NCI-H345 (cell line): ENCODE measurements around the gene PCK2.

Experiments
- DNase-seq: peaks from one replicate; lab custom pipeline; 2025; lab: John Stamatoyannopoulos, UW

PCK2 gene

DNA sequence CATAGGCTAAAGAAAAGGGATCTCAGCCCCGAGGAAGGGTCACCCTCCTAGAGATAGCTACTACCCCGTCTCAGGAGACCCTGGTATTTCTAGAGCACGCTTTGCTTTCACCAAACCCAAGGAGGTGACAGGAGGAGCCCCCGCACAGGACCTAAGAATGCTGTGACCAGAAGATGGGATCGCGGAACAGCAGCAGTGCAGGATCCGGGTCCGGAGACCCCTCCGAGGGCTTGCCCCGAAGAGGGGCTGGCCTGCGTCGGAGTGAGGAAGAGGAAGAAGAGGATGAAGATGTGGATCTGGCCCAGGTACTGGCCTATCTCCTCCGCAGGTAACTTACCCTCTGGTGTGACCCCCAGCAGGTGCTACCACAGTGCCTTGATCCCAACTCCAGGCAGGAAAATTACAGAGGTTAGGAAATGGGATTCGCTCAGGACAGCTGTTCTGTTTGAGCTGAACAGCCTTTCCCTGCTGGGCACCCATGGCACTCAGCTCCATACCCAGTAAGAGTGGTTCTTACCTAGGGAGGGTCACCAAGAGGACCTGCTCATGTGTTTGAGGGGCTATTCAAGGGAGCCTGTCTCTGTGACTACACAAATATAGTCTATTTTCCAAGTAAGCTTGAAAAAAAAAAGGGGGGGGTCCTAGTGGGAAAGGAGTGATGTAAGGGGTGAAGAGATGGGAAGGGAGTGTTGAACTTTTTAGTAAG, 21.5 kb downstream of the PCK2 start:
- no peak for DNase-seq

DNA sequence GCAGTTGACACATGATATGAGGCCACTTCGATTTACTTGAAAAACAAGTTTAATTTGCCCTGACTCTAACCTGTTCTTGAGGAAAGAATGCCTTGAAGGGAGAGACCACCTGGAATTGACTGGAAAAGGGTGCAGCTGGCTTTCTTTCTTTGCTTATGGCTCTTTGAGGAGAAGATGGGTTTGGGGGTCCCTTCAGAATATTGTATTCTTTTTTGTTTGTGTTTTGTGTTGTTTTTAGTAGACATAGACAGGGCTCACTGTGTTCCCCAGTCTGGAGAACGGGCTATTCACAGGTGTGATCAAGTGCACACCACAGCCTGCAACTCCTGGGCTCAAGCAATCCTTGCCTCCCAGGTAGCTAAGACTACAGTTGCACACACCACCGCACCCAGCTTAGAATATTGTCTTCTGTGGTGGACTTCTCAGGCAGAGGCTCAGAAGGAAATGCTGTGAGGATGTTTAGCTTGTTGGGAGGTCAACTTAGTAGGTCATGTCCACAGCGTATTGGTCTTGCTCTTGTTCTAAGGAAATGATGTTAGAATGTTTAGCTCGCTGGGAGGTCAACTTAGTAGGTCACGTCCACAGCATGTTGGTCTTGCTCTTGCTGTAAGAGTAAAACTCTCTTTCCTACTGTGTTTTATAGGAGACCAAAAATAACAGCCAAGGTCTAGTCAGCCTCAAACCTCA, 22.2 kb downstream of the PCK2 start:
- no peak for DNase-seq

DNA sequence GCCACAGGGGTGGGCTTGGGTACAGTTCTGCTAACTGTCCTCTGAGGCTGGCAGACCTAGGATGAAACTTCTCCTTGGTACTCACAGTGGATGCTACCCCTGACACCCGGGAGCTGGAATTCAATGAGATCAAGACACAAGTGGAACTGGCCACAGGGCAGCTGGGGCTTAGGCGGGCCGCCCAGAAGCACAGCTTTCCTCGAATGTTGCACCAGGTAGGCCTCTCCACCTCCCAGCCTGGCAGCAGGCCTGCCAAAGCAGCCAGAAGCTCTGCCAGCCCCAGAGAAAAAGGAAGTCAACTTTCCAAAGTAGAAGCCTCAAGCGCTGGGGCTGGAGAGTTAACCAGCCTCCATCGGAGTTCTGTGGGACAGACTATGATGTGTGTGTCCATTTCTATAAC, 23.1 kb downstream of the PCK2 start:
- no peak for DNase-seq

- DNase-seq = no peak
Observed at GRCh38 chr14:24119691-24120090, 25.6 kb downstream of the PCK2 start.

DNA sequence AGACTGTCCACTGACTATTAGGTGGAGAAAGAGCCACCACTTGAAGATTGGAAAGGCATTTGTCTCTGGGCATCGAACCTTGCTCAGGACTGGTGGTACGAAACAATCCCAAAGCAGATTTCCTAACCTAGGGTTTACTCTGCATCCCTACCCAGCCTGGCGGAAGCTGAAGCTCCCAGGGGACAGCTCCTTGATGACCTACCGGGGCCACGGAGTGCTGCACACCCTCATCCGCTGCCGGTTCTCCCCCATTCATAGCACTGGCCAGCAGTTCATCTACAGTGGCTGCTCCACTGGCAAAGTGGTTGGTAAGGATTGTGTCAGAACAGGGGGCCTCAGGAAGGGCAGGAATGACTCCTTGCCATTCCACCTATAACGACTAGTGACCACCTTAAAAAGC, 27.1 kb downstream of the PCK2 start:
- no peak for DNase-seq

GRCh38 chr14:24122416-24122815, 28.3 kb downstream of the PCK2 start:
- DNase-seq = no peak

DNA sequence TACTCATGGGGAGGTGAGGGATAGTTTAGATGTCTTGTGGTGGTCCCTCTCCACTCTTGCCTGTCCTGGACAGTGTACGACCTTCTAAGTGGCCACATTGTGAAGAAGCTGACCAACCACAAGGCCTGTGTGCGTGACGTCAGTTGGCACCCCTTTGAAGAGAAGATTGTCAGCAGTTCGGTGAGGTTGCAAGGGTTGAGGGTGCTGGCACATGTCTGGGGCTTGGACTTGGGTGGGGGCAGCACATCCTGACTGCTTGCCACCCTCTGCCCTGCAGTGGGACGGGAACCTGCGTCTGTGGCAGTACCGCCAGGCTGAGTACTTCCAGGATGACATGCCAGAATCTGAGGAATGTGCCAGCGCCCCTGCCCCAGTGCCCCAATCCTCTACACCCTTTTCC, 28.8 kb downstream of the PCK2 start:
- DNase-seq = no peak

DNA sequence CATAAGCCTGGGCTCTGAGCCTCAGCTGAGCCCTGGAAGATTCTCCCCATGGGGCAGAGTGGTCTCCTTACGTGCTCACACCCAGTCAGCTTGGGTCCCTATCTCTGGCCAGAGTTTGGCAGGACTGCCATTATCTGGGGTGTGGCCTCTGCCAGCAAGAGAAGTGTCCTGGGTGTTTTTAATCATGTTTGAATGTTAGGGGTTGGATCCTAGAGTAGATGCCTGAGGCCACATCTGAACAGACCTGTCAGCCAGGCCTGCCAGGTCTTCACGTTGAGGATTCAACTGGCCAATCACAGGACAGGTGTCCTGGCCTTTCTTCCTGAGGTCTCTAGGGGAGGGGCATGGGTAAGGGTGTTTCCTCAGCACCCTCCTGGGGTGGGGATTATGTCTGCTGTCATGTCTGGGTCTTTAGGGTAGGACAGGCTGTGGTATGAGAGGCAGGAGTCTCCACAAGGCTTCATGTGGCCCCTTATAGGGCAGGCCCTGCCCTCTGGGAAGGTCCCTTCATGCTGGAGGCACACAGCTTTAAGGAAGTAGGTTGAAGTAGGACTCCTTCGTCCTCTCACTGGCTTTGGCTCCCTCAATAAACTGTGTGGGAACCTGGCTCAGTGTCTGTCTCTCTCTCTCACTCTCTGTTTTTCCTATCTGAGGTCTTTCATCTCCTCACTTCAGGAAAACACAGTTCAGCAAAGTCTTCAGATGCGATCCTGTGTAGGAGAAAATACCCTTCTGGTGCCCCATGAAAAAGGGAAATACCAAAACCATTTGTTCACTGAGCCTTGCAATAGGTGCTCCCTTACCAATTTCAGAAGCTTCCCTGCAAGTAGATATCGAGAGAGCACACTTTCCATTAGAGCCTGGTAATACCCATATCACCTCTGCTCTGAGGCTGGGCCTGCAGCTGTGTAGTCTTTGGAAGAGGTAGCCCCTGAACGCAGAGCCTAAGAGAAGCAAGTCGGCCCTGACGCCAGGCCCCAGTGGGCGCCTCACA, 29.6 kb downstream of the PCK2 start:
- DNase-seq = no peak

- no peak for DNase-seq
Observed at GRCh38 chr14:24126939-24127338, 32.8 kb downstream of the PCK2 start.

GRCh38 chr14:24127673-24128072, 33.6 kb downstream of the PCK2 start:
- DNase-seq = no peak

GRCh38 chr14:24129410-24129998, 35.4 kb downstream of the PCK2 start:
- DNase-seq = no peak

GRCh38 chr14:24130380-24130716, 36.2 kb downstream of the PCK2 start, which contains the start of gene FITM1:
FITM1 (plus strand) TSS chr14:24130659; CDS start chr14:24131564, 905 bp downstream.
- no peak for DNase-seq

GRCh38 chr14:24130717-24131548, 36.8 kb downstream of the PCK2 start:
- no peak for DNase-seq

DNA sequence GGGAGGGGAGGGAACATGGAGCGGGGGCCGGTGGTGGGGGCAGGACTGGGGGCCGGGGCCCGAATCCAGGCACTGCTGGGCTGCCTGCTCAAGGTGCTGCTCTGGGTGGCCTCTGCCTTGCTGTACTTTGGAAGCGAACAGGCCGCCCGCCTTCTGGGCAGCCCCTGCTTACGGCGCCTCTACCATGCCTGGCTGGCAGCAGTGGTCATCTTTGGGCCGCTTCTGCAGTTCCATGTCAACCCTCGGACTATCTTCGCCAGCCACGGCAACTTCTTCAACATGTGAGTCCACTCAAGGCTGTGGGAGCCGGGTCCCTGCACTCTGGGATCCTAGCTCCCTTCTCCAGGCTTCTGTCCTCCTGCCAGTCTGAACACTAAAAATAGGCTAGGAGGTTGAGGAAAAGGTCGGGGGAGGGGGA, 37.4 kb downstream of the PCK2 start:
- no peak for DNase-seq

DNA sequence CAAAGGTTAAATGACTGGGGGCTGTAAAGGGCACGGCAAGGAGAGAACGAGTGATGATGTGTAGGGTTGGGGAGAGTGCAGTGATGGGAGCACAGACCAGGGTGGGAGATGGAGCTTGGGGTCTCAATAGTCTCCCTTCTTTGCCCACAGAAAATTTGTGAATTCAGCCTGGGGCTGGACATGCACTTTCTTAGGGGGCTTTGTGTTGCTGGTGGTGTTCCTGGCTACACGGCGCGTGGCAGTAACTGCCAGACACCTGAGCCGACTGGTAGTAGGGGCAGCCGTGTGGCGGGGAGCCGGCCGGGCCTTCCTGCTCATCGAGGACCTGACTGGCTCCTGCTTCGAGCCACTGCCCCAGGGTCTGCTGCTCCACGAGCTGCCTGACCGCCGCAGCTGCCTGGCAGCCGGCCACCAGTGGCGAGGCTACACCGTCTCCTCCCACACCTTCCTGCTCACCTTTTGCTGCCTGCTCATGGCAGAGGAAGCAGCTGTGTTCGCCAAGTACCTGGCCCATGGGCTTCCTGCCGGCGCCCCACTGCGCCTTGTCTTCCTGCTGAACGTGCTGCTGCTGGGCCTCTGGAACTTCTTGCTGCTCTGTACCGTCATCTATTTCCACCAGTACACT, 38.1 kb downstream of the PCK2 start:
- DNase-seq = no peak

GRCh38 chr14:24132976-24133375, 38.9 kb downstream of the PCK2 start:
- DNase-seq = no peak

GRCh38 chr14:24133735-24134134, 39.6 kb downstream of the PCK2 start:
- DNase-seq = no peak

GRCh38 chr14:24135584-24135833, 41.4 kb downstream of the PCK2 start:
- DNase-seq = no peak

GRCh38 chr14:24135834-24136683, 41.9 kb downstream of the PCK2 start, which contains the start of gene PSME1:
PSME1 (plus strand) TSS chr14:24136194; CDS start chr14:24136263, 69 bp downstream.
- peak; percentile 94 for DNase-seq
